Measurements from ENCODE around the gene KDM7A. TPM values are rescaled to one million over a fixed set of nuclear protein-coding genes. Genes with fewer than 3 reads are reported as not detected.
A peak's percentile ranks its signal among the peaks of the same experiment; 100 is the strongest.

KDM7A gene
- total RNA-seq, 1 experiment from 2014 or later: 12.2 TPM

- TF ChIP-seq PRDM15 (CRISPR knock-in tag; IDR thresholded peaks at IDR 0.05): no peak
- no peak for TF ChIP-seq CDX4 (CRISPR knock-in tag; IDR thresholded peaks at IDR 0.05; ENCODE audit: borderline replicate concordance)
- TF ChIP-seq ZBTB43 (CRISPR knock-in tag; IDR thresholded peaks at IDR 0.05): no peak
- no peak for TF ChIP-seq ZMAT4 (CRISPR knock-in tag; IDR thresholded peaks at IDR 0.05)
- TF ChIP-seq ARID4B (CRISPR knock-in tag; IDR thresholded peaks at IDR 0.05; ENCODE audit: borderline replicate concordance): 0 out of 2 replicates have a peak, but pooled peaks have one; percentile 62
- TF ChIP-seq ZNF121 (CRISPR knock-in tag; IDR thresholded peaks at IDR 0.05): no peak
- TF ChIP-seq SP1 (CRISPR knock-in tag; conservative IDR thresholded peaks at IDR 0.05): 0 out of 2 replicates have a peak, but pooled peaks have one; percentile 29
- TF ChIP-seq RELA (CRISPR knock-in tag; IDR thresholded peaks at IDR 0.05; ENCODE audit: borderline replicate concordance): no peak
- TF ChIP-seq PRRX2 (CRISPR knock-in tag; IDR thresholded peaks at IDR 0.05): 0 out of 2 replicates have a peak, but pooled peaks have one; percentile 66
- TF ChIP-seq CBFB (CRISPR knock-in tag; IDR thresholded peaks at IDR 0.05; ENCODE audit: low read depth): no peak
- TF ChIP-seq ERG (CRISPR knock-in tag; IDR thresholded peaks at IDR 0.05): no peak
- TF ChIP-seq E2F4 (CRISPR knock-in tag; IDR thresholded peaks at IDR 0.05; ENCODE audit: borderline replicate concordance, low read depth): no peak
- TF ChIP-seq AR (CRISPR knock-in tag; IDR thresholded peaks at IDR 0.05): no peak
- no peak; the same call in 1 of the 2 replicates for TF ChIP-seq TCF7 (CRISPR knock-in tag; IDR thresholded peaks at IDR 0.05; ENCODE audit: low read depth)
- no peak for TF ChIP-seq ZNF532 (CRISPR knock-in tag; IDR thresholded peaks at IDR 0.05; ENCODE audit: borderline replicate concordance)
- peak; percentile 63 for TF ChIP-seq FOXK1 (CRISPR knock-in tag; IDR thresholded peaks at IDR 0.05)
Measured at GRCh38 chr7:140062528-140063299, 114.1 kb downstream of the KDM7A start, which contains the start of gene PARP12 (continued).
